Kidney (tissue), 14 donors: ENCODE measurements around the gene MYLK. TPM values are rescaled to one million over a fixed set of nuclear protein-coding genes. Genes with fewer than 3 reads are reported as not detected.

Experiments used
- DNase-seq, 5 donors: peaks; one replicate each; pipeline ENCODE4 v3.0.0-alpha.2; 2013 to 2020
- FAIRE-seq: peaks from 2 replicates; lab custom pipeline; 2012; peaks lifted over from hg19 to GRCh38; lab: Jason Lieb, UNC
- H3K27ac ChIP-seq, 2 donors: one replicate each; pipeline ENCODE4 v1.7.0; 2013; ENCODE audit warnings: low read depth in 2 of 2, low read length in 2 of 2, inconsistent platforms in 1 of 2
- H3K27me3 ChIP-seq: one replicate; pipeline ENCODE4 v1.7.1; 2013; ENCODE audit warnings: low read length, inconsistent platforms; ENCODE audit not compliant: control insufficient read depth, insufficient read depth
- H3K36me3 ChIP-seq, 3 donors: one replicate each; pipeline versions ENCODE4 v1.7.0 to v1.7.1; 2013; ENCODE audit warnings: low read length in 3 of 3, control low read depth in 1 of 3, inconsistent platforms in 1 of 3; ENCODE audit not compliant: insufficient read depth in 3 of 3, control insufficient read depth in 2 of 3
- H3K4me1 ChIP-seq, 3 donors: one replicate each; pipeline versions ENCODE4 v1.7.0 to v1.7.1; 2013; ENCODE audit warnings: low read length in 3 of 3, inconsistent platforms in 1 of 3, low read depth in 1 of 3; ENCODE audit not compliant: control insufficient read depth in 2 of 3, insufficient read depth in 2 of 3
- H3K4me3 ChIP-seq, 3 donors: one replicate each; pipeline versions ENCODE4 v1.7.0 to v1.8.1; 2013; ENCODE audit warnings: low read length in 3 of 3, control low read depth in 1 of 3, inconsistent platforms in 1 of 3
- H3K9ac ChIP-seq, 3 donors: one replicate each; pipeline versions ENCODE4 v1.7.0 to v1.7.1; 2013; ENCODE audit warnings: low read length in 3 of 3, control low read depth in 1 of 3, inconsistent platforms in 1 of 3
- H3K9me3 ChIP-seq, 3 donors: one replicate each; pipeline versions ENCODE4 v1.7.0 to v1.7.1; 2013; ENCODE audit warnings: low read length in 3 of 3, control low read depth in 1 of 3, inconsistent platforms in 1 of 3; ENCODE audit not compliant: control insufficient read depth in 2 of 3, insufficient read depth in 1 of 3
- CTCF ChIP-seq: IDR thresholded peaks from 3 replicates; pipeline ENCODE4 v1.5.1; 2012; ENCODE audit warnings: mild to moderate bottlenecking, moderate library complexity, borderline replicate concordance; ENCODE audit not compliant: insufficient read depth; ENCODE audit errors: extremely low read depth
- intact Hi-C: fragments of 100-400 bp; cut with DNase I; formaldehyde crosslinking; loops from one replicate; pipeline ENCODE4 v1.11.1; 2022
- polyA plus RNA-seq: library from polyadenylated mRNA; stranded (reverse); fragments of 350-450 nt; fragmentation: Illumina TruSeq; extraction: RNeasy Lipid Tissue Mini Kit (QIAGEN cat#74804); gene quantifications from one replicate; pipeline ENCODE4 v1.2.3, GENCODE V29; 2014; ENCODE audit warnings: low read depth, low replicate concordance; ENCODE audit not compliant: insufficient read depth
- total RNA-seq: library from RNA; stranded (reverse); fragmentation: NEBNext Ultra II Directional; extraction: Animal tissue kit (Norgen Biotek cat#: 25700); gene quantifications from one replicate; pipeline ENCODE4 v1.2.1, GENCODE V29; 2021
- donor health status: control.
- donor health status: control.
- donor health status: control.
- donor health status: control.
- donor health status: control.
- donor health status: DM: yes; HTN: yes; CAD: no.
- donor health status: Normal renal cell carcinoma (clear cell type).

The MYLK gene
- total and polyA plus RNA-seq, 2 donors from 2014 or later, result 25.3 to 164 TPM

DNA sequence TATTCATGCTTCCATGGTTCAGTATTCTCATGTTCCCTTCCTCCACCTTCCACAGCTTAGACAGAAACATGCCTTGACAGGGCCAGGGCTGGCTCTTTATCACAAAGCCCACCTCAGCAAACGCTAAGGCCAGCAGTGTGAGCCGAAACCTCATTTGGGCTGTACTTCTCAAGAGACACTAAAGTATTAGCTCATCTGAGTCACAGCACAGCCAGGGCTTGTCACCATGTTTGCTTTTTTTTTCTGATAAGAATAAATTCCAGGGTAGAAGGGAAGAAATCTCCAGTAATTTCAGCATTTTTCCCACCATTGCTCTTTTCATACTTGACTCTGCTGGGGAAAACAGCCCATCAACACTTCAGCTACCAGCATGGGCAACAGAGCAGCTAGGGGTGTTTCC is 95.4 kb downstream of the MYLK start:
- no peak for DNase-seq

DNA sequence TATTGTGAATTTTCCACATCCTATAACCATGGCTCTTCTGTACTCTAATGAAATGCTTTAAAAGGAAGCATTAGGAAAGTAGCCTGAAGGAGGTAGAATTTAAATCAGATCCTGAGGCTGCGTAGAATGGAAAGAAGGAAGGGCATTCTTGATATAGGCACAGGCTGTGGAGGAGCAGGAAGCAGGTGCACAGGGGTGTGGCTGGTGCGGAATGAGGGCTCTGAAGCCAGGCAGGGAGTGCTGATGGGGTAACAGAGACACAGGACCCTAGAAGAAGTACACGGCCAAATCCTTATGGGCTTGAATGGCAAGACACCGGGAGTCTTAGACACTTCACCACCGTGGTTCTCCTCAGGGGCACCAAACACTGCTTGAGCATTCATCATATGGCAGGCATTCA is 97.0 kb downstream of the MYLK start:
- Histone ChIP-seq H3K4me1 (peaks cover 0 to 14% (median 4%) of the 10 kb centered on the region in 3 donors), H3K27ac (no peak overlapping the region), H3K27me3 (no peaks in the 10 kb centered on the region), H3K9ac (no peak overlapping the region), H3K9me3 (no peaks in the 10 kb centered on the region), H3K4me3 (no peak overlapping the region), H3K36me3 (peaks cover 0 to 2% (median 0%) of the 10 kb centered on the region in 3 donors)
- FAIRE-seq (no peak), DNase-seq (no peak)
- intact Hi-C loops, result no loop called here
- no peak for TF ChIP-seq CTCF

More for the DNA sequence above, 95.4 kb downstream of the MYLK start:
- Histone ChIP-seq H3K27ac (no peak overlapping the region), H3K4me1 (peaks cover 2 to 6% (median 3%) of the 10 kb centered on the region in 3 donors), H3K4me3 (no peak overlapping the region), H3K9ac (no peak overlapping the region), H3K36me3 (peaks cover 0 to 2% (median 0%) of the 10 kb centered on the region in 3 donors), H3K9me3 (no peaks in the 10 kb centered on the region), H3K27me3 (no peaks in the 10 kb centered on the region)
- FAIRE-seq, result no peak
- no peak for TF ChIP-seq CTCF
- intact Hi-C loops, result no loop called here

DNA sequence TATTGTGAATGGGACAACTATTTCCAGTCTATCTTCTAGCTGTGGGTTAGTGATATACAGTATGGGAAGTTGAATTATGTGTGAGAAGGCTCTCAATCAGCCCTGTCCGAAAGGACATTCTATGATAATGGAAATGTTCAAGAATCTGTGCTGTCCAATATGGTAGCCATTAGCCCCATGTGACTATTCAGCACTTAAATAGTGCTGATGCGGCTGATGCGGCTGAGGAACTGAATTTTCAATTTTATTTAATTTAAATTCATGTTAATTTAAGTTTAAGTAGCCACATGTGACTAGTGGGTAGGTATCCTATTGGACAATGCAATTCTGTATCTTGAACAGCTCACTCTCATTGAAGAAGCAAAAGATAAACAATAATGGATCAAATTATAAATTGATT is 98.5 kb downstream of the MYLK start:
- H3K9ac ChIP-seq, result no peak overlapping the region
- no peak for FAIRE-seq
- TF ChIP-seq CTCF, result no peak
- no peak overlapping the region for H3K27ac ChIP-seq
- H3K4me1 ChIP-seq, result peaks cover 0 to 14% (median 4%) of the 10 kb centered on the region in 3 donors
- no peaks in the 10 kb centered on the region for H3K9me3 ChIP-seq
- H3K4me3 ChIP-seq, result no peak overlapping the region
- no peaks in the 10 kb centered on the region for H3K27me3 ChIP-seq
- intact Hi-C loops, result no loop called here
- no peaks in the 10 kb centered on the region for H3K36me3 ChIP-seq
- DNase-seq, result no peak

GRCh38 chr3:123783811-123784210 is 100.3 kb downstream of the MYLK start:
- H3K9ac ChIP-seq, result no peak overlapping the region
- no peak for TF ChIP-seq CTCF
- H3K27me3 ChIP-seq, result no peaks in the 10 kb centered on the region
- intact Hi-C loops, result no loop called here
- peaks cover 0 to 24% (median 4%) of the 10 kb centered on the region in 3 donors for H3K4me1 ChIP-seq
- DNase-seq (peak in 1 of 5 donors; percentile 65), FAIRE-seq (no peak)
- no peak overlapping the region for H3K4me3 ChIP-seq
- H3K9me3 ChIP-seq, result no peaks in the 10 kb centered on the region
- H3K36me3 ChIP-seq, result no peaks in the 10 kb centered on the region
- peak overlapping the region; percentile 5 to 63 for H3K27ac ChIP-seq
